ENCODE results near the gene IQSEC1. TPM values are rescaled to one million over a fixed set of nuclear protein-coding genes. Genes with fewer than 3 reads are reported as not detected.

The IQSEC1 gene
- total RNA-seq, 1 experiment from 2014 or later = 7.1 TPM

- no peak for DNase-seq (ENCODE audit: low read depth, low spot score)
- in situ Hi-C loops (cut with HindIII; ENCODE audit: low pct_unique_long_range_greater_than_20kb, low sequenced_read_pairs) = loop anchor here (25.0 kb wide), 1 partner anchor 90 kb away; no protein-coding TSS in a partner anchor
Measured at GRCh38 chr3:12977117-12977808, 96.0 kb downstream of the IQSEC1 start.

GRCh38 chr3:12975748-12976522 lies 97.3 kb downstream of the IQSEC1 start:
- no peak for DNase-seq (ENCODE audit: low read depth, low spot score)
- in situ Hi-C loops (cut with HindIII; ENCODE audit: low pct_unique_long_range_greater_than_20kb, low sequenced_read_pairs) = loop anchor here (25.0 kb wide), 1 partner anchor 89 kb away; no protein-coding TSS in a partner anchor

GRCh38 chr3:12974819-12975218 lies 98.4 kb downstream of the IQSEC1 start:
- no peak for DNase-seq (ENCODE audit: low read depth, low spot score)
- in situ Hi-C loops (cut with HindIII; ENCODE audit: low pct_unique_long_range_greater_than_20kb, low sequenced_read_pairs) = loop anchor here (25.0 kb wide), 1 partner anchor 88 kb away; no protein-coding TSS in a partner anchor

GRCh38 chr3:12974334-12974733 lies 98.9 kb downstream of the IQSEC1 start:
- in situ Hi-C loops (cut with HindIII; ENCODE audit: low pct_unique_long_range_greater_than_20kb, low sequenced_read_pairs) = no loop called here
- DNase-seq (ENCODE audit: low read depth, low spot score) = no peak

- in situ Hi-C loops (cut with HindIII; ENCODE audit: low pct_unique_long_range_greater_than_20kb, low sequenced_read_pairs) = no loop called here
- DNase-seq (ENCODE audit: low read depth, low spot score) = no peak
Measured at GRCh38 chr3:12973827-12974226, 99.4 kb downstream of the IQSEC1 start.

- no peak for DNase-seq (ENCODE audit: low read depth, low spot score)
- in situ Hi-C loops (cut with HindIII; ENCODE audit: low pct_unique_long_range_greater_than_20kb, low sequenced_read_pairs) = no loop called here
Measured at GRCh38 chr3:12972781-12973702, 100.2 kb downstream of the IQSEC1 start.

- in situ Hi-C loops (cut with HindIII; ENCODE audit: low pct_unique_long_range_greater_than_20kb, low sequenced_read_pairs) = no loop called here
- no peak for DNase-seq (ENCODE audit: low read depth, low spot score)
Measured at GRCh38 chr3:12972043-12972442, 101.2 kb downstream of the IQSEC1 start.

- DNase-seq (ENCODE audit: low read depth, low spot score) = no peak
- in situ Hi-C loops (cut with HindIII; ENCODE audit: low pct_unique_long_range_greater_than_20kb, low sequenced_read_pairs) = no loop called here
Measured at GRCh38 chr3:12970684-12971083, 102.5 kb downstream of the IQSEC1 start.

- in situ Hi-C loops (cut with HindIII; ENCODE audit: low pct_unique_long_range_greater_than_20kb, low sequenced_read_pairs) = no loop called here
- no peak for DNase-seq (ENCODE audit: low read depth, low spot score)
Measured at GRCh38 chr3:12969486-12969885, 103.7 kb downstream of the IQSEC1 start.

GRCh38 chr3:12968541-12968940 lies 104.7 kb downstream of the IQSEC1 start:
- no peak for DNase-seq (ENCODE audit: low read depth, low spot score)
- in situ Hi-C loops (cut with HindIII; ENCODE audit: low pct_unique_long_range_greater_than_20kb, low sequenced_read_pairs) = no loop called here

GRCh38 chr3:12967606-12968351 lies 105.5 kb downstream of the IQSEC1 start:
- DNase-seq (ENCODE audit: low read depth, low spot score) = peak; percentile 85
- in situ Hi-C loops (cut with HindIII; ENCODE audit: low pct_unique_long_range_greater_than_20kb, low sequenced_read_pairs) = no loop called here

GRCh38 chr3:12966847-12967605 lies 106.2 kb downstream of the IQSEC1 start:
- DNase-seq (ENCODE audit: low read depth, low spot score) = no peak
- in situ Hi-C loops (cut with HindIII; ENCODE audit: low pct_unique_long_range_greater_than_20kb, low sequenced_read_pairs) = no loop called here

GRCh38 chr3:12965999-12966846 lies 107.0 kb downstream of the IQSEC1 start:
- in situ Hi-C loops (cut with HindIII; ENCODE audit: low pct_unique_long_range_greater_than_20kb, low sequenced_read_pairs) = no loop called here
- DNase-seq (ENCODE audit: low read depth, low spot score) = no peak

- no peak for DNase-seq (ENCODE audit: low read depth, low spot score)
- in situ Hi-C loops (cut with HindIII; ENCODE audit: low pct_unique_long_range_greater_than_20kb, low sequenced_read_pairs) = no loop called here
Measured at GRCh38 chr3:12964711-12965612, 108.3 kb downstream of the IQSEC1 start.

All from SK-MEL-5 (cell line).